ENCODE results near the gene RNGTT. TPM values are rescaled to one million over a fixed set of nuclear protein-coding genes. Genes with fewer than 3 reads are reported as not detected.
"Not testable (repeated sequence)": the region's sequence is repeated elsewhere in the genome, so short reads cannot be mapped to it uniquely, and the experiment has no call there.

RNGTT gene
- total RNA-seq = 9.1 TPM

DNA sequence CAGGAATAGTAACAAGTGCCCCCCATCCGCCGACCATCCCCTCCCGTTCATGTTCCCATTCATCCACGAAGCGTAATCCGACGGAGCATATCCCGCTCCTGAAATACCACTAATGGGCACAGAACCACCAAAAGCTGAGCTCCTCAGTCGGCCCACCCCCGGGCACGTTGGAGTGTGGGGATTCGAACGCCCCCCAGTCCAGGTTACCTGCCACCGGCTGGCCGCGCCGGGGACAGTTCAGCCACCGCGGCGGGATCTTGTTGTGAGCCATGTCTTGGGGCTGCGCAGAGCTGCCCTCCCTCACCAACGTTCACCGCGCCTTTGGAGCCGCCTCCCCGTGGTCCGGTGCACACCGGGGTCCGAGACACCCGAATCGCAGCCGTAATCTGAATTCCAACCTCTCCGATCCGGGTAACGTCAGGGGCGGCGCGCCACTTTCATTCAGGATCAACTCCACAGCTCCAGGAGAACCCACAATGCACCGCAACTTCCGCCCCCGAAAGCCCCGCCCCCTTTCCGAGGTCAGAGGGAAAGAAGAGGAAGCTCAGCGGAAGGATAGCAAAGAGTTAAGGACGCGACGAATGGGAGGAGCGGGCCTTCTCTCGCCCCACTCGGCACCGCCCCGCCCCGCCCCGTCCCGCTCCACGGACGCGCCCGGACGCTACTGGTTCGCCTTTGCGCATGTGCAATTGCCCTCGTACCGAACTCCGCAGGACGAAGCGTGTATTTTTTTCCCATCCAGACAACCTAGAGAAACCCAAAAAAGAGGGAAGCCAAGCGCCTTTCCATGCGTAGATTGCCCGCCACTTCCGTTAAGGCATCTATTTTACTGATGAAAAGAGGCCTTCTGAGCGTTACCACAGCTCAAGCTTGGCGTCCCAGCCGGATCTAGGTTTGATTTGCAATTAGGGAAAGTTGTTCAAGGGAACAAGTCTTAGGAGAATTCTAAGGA is at the start of gene RNGTT:
TSS of gene RNGTT (minus strand) at position 480 of the 952 bp plus-strand sequence. CDS start at position 271, 209 bp downstream.
- peak; percentile 99 for DNase-seq (ENCODE audit: low spot score)

- no peak for DNase-seq (ENCODE audit: low spot score)
These were observed 48.0 kb upstream of the RNGTT start for GRCh38 chr6:89011436-89011835.

DNA sequence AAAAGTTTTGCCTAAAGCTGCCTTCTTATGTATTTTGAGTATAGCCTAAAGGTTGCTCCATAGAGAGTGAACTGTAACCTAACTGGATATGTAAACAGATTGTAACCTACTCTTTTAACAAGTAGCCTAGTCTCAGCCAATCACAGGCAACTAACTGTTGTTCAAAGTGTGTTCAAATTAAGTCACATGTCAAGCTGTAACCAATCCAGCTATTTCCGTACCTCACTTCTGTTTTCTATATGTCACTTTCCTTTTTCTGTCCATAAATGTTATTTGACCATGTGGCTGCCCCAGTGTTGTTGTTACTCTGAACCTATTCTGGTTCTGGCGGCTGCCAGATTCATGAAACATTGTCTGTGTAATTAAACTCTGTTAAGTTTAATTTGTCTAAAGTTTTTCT is 47.4 kb upstream of the RNGTT start:
- no peak for DNase-seq (ENCODE audit: low spot score)

DNA sequence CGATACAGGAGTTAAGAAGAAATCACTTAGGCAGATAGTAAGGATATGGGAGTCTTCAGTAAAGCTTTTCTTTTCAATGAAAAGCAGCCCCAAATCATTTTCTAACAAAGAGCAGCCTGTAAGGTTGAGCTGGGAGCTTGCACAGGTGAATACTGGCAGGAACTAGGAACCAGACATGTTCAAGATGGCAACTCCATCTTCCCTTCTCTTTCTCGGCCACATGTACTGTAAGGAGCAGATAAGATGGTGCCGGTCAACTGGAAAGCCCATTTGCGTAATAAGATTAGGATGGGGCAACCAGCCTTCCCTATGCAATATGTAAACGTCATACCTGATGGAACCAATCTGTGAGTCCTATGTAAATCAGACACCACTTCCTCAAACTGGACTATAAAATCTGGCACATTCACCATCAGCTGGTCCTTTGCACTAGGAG is 46.2 kb upstream of the RNGTT start:
- DNase-seq (ENCODE audit: low spot score) = no peak

DNA sequence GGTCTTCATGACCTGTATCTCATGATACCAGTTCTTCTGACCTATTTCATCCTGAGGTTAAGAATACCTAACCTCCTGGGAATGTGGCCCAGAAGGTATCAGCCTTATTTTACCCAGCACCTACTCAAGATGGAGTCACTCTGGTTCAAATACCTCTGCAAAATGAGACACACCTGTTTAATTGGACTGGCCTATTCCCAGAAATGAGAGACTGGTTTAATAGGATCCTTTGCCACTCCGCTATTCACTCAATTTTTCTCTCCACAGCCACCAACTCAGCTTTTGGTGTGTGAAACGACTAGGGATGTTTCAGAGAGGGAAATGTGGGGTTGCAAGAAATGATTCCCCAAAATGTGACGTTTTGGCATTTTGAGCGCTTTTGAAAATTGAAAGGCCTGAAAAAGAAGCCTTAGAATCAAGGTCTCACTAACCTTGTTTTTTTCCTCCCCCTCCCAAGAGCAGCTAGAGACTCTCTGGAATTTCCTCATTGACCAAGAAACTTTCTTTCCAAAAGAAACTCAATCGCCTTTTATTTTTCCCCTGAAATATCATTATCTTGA is 45.5 kb upstream of the RNGTT start:
- no peak for DNase-seq (ENCODE audit: low spot score)

GRCh38 chr6:89008001-89008814 is 44.8 kb upstream of the RNGTT start:
- no peak for DNase-seq (ENCODE audit: low spot score)

GRCh38 chr6:89007209-89008000 is 44.0 kb upstream of the RNGTT start:
- DNase-seq (ENCODE audit: low spot score) = no peak

DNA sequence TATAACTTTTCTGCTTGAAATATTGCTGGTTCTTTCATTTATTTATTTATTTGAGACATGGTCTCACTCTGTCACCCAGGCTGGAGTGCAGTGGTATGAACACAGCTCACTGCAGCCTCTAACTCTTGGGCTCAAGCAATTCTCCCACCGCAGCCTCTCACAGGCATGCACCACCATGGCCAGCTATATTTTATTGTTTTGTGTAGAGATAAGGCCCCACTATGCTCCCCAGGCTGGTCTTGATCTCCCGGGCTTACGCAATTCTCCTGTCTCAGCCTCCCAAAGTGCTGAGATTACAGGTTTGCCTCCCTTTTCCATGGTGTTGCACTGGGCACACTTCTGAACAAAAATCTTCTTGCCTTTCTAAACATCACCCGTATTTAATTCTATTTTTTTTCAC is 39.1 kb upstream of the RNGTT start:
- no peak for DNase-seq (ENCODE audit: low spot score)

- no peak for DNase-seq (ENCODE audit: low spot score)
These were observed 33.9 kb upstream of the RNGTT start for GRCh38 chr6:88997327-88997726.

DNA sequence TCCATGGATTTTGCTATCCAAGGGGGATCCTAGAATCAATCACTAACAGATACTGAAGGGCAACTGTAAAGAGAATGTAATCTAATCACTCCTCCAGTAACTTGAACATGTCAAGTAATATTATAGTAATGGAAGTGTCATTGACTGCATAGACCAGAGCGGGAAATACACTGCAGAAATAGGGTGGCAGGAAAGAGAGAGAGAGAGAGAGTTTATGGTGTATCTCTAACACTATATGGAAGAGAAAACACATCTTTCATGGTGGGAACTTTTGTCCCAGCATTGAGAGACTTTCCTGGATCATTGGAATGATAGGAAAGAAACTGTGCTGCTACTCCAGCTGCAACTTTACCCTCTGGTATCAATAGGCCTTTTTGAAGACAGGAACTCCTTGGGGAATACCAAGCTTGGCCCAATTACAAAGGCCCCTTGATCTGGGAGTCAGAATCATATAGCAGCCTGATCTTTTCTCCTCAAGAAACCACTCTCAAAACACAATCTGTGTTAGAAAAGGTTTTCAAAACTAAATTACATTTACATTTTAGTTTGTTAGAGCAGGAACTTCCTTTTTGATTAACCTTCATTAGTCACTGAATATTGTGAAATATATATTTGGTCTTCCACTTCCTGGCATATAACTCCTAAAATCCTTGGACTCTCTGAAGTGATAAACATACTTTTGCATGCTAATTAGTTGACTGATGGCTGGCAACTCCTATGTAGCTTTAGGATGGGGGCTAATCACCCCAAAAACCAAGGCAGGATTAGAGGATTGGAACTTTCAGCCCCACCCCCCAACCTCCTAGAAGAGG is 29.5 kb upstream of the RNGTT start:
- DNase-seq (ENCODE audit: low spot score) = no peak

GRCh38 chr6:88989215-88989614 is 25.8 kb upstream of the RNGTT start:
- DNase-seq (ENCODE audit: low spot score) = no peak

GRCh38 chr6:88987922-88988321 is 24.5 kb upstream of the RNGTT start:
- no peak for DNase-seq (ENCODE audit: low spot score)

DNA sequence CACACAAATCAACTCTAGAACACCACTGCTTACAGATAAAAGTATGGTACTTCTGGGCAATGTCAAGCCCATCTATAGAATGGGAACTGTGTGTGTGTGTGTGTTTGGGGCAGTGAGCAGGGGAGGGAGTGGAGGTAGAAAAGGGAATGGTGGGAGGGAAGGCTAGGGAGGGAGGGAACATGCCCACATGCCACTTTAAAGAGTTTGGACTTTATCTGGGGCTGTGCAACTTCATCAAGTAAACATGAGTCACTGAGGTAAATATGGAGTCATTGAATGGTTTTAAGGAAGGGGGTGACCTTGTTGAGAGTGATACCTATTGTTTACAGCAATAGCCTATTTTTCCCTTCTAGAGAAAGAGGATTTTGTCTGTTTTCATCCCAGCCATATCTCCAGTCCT is 22.5 kb upstream of the RNGTT start:
- DNase-seq (ENCODE audit: low spot score) = no peak

- no peak for DNase-seq (ENCODE audit: low spot score)
These were observed 21.2 kb upstream of the RNGTT start for GRCh38 chr6:88984606-88985005.

DNA sequence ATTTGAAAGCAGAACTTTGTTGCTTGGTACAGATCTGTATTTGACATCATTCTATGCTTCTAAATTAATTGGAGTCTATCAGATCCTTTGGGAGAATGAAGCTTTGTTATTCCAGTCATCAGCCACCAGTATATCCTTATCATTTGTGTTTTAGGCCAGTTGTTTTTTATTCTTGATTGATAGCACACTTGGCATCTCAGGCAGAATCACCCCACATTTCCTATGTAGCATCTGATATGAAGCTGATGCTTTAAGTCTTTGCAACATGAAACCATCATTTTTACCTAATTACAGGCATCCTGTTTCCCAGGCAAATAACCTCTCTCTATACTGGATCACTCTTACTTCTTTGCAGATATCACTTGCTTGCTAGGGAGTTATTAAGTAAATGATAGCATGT is 20.7 kb upstream of the RNGTT start:
- no peak for DNase-seq (ENCODE audit: low spot score)

- DNase-seq (ENCODE audit: low spot score) = peak; percentile 25
These were observed 20.1 kb upstream of the RNGTT start for GRCh38 chr6:88983532-88983931.

DNA sequence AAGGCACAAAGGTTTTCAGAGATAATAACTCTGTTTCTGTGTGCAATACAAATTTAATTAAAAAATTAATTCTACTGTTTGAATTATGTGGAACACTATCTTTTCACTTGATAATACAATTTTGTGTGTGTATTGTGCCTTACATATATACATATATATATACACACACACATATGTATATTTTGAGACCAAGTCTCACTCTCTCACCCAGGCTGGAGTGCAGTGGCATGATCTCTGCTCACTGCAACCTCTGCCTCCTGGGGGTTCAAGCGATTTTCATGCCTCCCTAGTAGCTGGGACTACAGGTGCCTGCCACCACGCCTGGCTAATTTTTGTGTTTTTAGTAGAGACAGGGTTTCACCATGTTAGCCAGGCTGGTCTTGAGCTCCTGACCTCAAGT is 19.7 kb upstream of the RNGTT start:
- not testable (repeated sequence) for DNase-seq (ENCODE audit: low spot score)

DNA sequence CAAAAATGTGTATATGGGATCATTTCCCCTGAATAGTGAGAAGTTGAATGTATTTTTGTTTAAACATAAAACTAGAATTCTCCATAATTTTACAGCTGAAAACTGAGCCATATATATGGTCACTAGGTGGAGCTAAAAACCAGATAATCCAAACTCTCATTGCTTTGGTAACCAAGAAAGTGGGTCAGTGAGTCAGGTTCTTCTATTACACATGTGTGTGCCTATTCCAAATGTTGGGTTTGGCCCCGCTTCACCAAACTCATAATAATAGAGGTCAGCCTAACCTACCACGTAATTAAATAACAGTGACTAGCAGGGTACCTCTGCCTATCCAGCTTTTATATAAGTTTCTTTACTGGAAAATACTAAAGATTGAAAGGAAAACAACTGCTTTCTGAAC is 19.3 kb upstream of the RNGTT start:
- peak; percentile 40 for DNase-seq (ENCODE audit: low spot score)

- DNase-seq (ENCODE audit: low spot score) = no peak
These were observed 12.0 kb upstream of the RNGTT start for GRCh38 chr6:88975369-88975768.
